Stimulated activated CD8-positive, alpha-beta memory T cell treated with anti-CD3 and anti-CD28 coated beads, Interleukin-4, amount 100 ng/mL, for 4 hours (primary cell): ENCODE measurements around the gene MDN1.
"Not testable (repeated sequence)": the region's sequence is repeated elsewhere in the genome, so short reads cannot be mapped to it uniquely, and the experiment has no call there.

ENCODE experiments used
- DNase-seq, 2 donors: peaks; one replicate each; pipeline ENCODE4 v3.0.0-alpha.2; 2020; ENCODE audit warnings: low read depth in 2 of 2, low spot score in 1 of 2

MDN1 gene, protein sequence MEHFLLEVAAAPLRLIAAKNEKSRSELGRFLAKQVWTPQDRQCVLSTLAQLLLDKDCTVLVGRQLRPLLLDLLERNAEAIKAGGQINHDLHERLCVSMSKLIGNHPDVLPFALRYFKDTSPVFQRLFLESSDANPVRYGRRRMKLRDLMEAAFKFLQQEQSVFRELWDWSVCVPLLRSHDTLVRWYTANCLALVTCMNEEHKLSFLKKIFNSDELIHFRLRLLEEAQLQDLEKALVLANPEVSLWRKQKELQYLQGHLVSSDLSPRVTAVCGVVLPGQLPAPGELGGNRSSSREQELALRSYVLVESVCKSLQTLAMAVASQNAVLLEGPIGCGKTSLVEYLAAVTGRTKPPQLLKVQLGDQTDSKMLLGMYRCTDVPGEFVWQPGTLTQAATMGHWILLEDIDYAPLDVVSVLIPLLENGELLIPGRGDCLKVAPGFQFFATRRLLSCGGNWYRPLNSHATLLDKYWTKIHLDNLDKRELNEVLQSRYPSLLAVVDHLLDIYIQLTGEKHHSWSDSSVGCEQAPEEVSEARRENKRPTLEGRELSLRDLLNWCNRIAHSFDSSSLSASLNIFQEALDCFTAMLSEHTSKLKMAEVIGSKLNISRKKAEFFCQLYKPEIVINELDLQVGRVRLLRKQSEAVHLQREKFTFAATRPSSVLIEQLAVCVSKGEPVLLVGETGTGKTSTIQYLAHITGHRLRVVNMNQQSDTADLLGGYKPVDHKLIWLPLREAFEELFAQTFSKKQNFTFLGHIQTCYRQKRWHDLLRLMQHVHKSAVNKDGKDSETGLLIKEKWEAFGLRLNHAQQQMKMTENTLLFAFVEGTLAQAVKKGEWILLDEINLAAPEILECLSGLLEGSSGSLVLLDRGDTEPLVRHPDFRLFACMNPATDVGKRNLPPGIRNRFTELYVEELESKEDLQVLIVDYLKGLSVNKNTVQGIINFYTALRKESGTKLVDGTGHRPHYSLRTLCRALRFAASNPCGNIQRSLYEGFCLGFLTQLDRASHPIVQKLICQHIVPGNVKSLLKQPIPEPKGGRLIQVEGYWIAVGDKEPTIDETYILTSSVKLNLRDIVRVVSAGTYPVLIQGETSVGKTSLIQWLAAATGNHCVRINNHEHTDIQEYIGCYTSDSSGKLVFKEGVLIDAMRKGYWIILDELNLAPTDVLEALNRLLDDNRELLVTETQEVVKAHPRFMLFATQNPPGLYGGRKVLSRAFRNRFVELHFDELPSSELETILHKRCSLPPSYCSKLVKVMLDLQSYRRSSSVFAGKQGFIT (N-terminal part only)

GRCh38 chr6:89819336-89820130 lies at the start of gene MDN1:
TSS of gene MDN1 (minus strand) at chr6:89819794. CDS start at chr6:89819607, 187 bp downstream.
- peak; percentile 79 to 82 for DNase-seq

GRCh38 chr6:89866024-89866678 lies 46.6 kb upstream of the MDN1 start:
- DNase-seq = no peak

GRCh38 chr6:89862698-89863097 lies 43.1 kb upstream of the MDN1 start:
- no peak for DNase-seq

GRCh38 chr6:89862273-89862672 lies 42.7 kb upstream of the MDN1 start:
- DNase-seq = no peak

DNA sequence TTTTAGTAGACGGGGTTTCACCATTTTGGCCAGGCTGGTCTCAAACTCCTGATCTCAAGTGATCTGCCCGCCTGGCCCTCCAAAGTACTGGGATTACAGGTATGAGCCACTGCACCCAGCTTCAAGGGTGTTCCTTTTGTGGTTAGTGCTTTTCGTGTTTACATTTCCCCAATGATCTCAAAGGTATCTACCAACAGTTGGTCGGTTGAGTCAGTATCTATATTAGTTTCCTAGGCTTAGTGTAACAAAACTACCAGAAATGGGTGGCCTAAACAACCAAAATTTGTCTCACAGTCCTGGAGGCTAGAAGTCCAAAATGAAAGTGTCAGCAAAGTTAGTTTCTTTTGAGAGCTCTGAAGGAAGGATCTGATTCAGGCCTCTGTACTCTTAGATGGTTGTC lies 40.1 kb upstream of the MDN1 start:
- DNase-seq = no peak

DNA sequence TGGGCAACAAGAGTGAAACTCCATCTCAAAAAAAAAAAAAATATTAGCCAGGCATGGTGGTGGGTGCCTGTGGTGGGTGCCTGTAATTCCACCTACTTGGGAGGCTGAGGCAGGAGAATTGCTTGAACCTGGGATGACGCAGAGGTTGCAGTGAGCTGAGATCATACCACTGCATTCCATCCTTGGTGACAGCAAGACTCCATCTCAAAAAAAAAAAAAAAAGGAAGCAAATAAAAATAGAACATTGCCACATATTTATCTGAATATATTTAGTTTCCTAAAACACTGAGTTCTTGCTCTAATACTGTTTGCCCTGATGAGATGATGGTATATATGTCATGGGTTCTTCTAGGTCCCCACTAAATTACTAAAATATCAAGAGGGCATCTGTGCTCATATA lies 38.4 kb upstream of the MDN1 start:
- no peak for DNase-seq

- no peak for DNase-seq
Measured at GRCh38 chr6:89853068-89853467, 33.5 kb upstream of the MDN1 start.

- DNase-seq = not testable (repeated sequence)
Measured at GRCh38 chr6:89847513-89847912, 27.9 kb upstream of the MDN1 start.

DNA sequence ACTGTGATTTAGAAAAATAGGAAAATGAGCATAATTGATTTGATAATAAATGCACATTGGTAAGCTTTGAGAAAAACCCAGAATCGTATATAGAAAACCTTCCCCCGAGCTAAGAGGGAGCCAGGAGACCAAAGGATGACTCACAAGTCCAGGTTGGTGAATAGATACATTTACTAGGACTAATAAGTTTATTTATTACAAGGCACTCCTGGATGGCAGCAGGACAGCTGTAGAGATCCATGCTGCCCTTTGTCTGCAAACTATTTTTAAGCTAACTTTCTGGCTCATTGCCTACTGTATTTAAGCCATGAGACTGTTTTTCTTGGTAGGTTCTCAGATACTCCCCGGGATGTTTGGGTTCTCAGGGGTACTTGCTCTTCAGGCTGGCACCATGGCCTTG lies 23.5 kb upstream of the MDN1 start:
- no peak for DNase-seq

DNA sequence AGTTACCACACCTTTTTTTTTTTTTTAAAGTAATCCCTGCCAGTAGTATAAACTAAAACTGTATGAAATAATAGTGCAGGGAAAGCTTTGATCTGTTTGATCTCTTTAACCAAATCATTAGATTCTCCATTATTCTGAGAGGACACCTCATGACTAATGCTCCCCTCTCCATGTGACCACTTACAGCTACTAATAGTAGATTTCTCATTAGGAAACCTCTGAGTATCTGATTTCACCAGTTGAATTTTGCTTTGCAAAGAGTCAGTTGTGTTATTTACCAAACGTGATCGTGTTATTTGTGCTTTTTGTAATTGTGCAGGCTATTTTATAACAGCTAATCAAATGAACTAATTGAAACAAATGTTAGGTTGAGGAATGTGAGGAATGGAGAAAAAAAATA lies 22.6 kb upstream of the MDN1 start:
- DNase-seq = no peak

GRCh38 chr6:89840538-89840937 lies 20.9 kb upstream of the MDN1 start:
- no peak for DNase-seq

GRCh38 chr6:89836639-89837222 lies 17.1 kb upstream of the MDN1 start:
- DNase-seq = no peak

DNA sequence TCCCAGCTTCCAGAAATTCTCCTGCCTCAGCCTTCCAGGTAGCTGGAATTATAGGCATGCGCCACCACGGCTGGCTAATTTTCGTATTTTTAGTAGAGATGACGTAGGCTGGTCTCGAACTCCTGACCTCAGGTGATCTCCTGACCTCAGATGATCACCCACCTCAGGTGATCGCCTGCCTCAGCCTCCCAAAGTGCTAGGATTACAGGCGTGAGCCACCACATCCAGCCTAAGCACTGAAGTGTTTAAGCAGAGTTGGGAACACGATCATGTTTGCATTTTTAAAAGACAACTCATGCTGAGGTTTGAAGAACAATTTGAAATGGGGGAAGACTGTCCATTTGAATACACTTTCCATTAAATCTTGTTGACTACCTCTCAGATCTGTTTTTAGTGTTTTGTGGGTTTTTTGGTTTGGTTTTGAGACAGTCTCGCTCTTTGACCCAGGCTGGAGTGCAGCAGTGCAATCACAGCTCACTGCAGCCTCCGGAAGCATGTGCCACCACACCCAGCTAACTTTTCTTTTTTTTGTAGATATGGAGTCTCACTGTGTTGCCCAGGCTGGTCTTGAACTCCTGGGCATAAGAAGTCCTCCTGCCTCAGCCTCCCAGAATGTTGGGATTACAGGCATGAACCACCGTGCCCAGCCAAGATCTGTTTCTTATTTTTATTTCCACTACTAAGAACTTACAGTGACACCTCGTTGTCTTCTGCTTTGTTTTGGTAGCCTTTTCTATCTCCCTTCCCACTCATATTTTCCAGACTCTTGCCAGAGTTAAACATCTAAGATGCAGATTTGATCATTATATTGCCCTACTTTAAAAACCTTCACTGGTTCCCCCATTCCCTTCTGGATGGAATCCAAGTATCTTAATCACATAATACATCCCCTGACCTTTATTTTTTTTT lies 15.5 kb upstream of the MDN1 start:
- no peak for DNase-seq

GRCh38 chr6:89830170-89830809 lies 10.7 kb upstream of the MDN1 start:
- no peak for DNase-seq

GRCh38 chr6:89829472-89830169 lies 10.0 kb upstream of the MDN1 start, which contains the start of gene CASP8AP2:
TSS of gene CASP8AP2 (plus strand) at chr6:89829880.
- peak; percentile 87 to 91 for DNase-seq

DNA sequence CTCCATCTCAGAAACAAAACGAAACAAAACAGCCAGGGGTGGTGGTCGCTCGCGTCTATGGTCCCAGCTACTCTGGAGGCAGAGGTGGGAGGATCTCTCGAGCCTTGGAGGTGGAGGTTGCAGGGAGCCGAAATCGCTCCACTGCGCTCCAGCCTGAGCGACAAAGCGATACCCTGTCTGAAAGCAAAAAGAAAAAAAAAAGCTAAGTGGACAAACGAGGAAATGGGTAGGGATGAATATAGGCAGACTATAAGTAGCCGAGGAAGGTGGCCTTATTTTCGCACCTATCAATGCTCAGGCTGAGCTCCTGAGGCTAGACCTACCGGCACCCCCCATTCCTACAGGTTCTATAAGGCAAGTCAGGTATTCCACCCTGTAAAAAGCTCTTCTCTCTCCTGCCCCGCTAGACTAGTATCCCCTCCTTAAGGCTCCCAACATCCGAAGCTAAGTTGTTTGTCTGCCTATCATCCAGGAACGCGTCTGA lies 9.4 kb upstream of the MDN1 start:
- DNase-seq = no peak

- DNase-seq = not testable (repeated sequence)
Measured at GRCh38 chr6:89828475-89828987, 8.9 kb upstream of the MDN1 start.
